ENCODE measurements around the gene EHMT1. TPM values are rescaled to one million over a fixed set of nuclear protein-coding genes. Genes with fewer than 3 reads are reported as not detected.

EHMT1 gene
- total and polyA plus RNA-seq, 9 of the 15 experiments (the other 6 are each of a cell fraction or from before 2014, with no cell fraction given), result 2.2 to 76.0 (median 36.4) TPM

- Histone ChIP-seq H3K9me1 (ENCODE audit: control insufficient read depth, insufficient read depth, low read length) (peaks cover 8% of the 10 kb centered on the region), H3K27me3 (ENCODE audit: control insufficient read depth in 2 of 2, insufficient read depth in 2 of 2, low read length in 2 of 2) (no peaks in the 10 kb centered on the region), H3K9ac (ENCODE audit: insufficient read depth in 1 of 2, low read depth in 2 of 2, low read length in 2 of 2) (peak overlapping the region in 1 of 2 experiments; percentile 28; a peak in 1 of 4 replicates), H3K9me3 (replicated peaks; ENCODE audit: control insufficient read depth, insufficient read depth, low read depth, low read length) (no peaks in the 10 kb centered on the region), H3K4me2 (ENCODE audit: insufficient read depth, low read length) (no peak overlapping the region), H3K79me2 (ENCODE audit: control insufficient read depth, insufficient read depth, low read length) (peaks cover 16% of the 10 kb centered on the region), H3K4me1 (replicated peaks in 1 of 2; ENCODE audit: control insufficient read depth in 2 of 2, insufficient read depth in 2 of 2, low read length in 2 of 2) (peaks cover 5 to 59% of the 10 kb centered on the region in 2 experiments), H2AFZ (ENCODE audit: low read depth, low read length) (no peak overlapping the region), H3K4me3 (no peak overlapping the region), H3K27ac (ENCODE audit: extremely low read depth, low read depth, low read length) (no peak overlapping the region; the same call in 2 of the 3 replicates), H4K20me1 (replicated peaks; ENCODE audit: control insufficient read depth, insufficient read depth, low read length) (peaks cover 4% of the 10 kb centered on the region; the same call in 1 of the 2 replicates), H3K36me3 (ENCODE audit: control insufficient read depth, insufficient read depth, low read length) (peaks cover 75% of the 10 kb centered on the region; the same call in 2 of the 3 replicates)
- BruUV-seq (replicated peaks), result no TSS peak
- ChIA-PET CTCF (ENCODE audit: low intra/inter-chr PET ratio) (interaction anchor here (0.8 to 1.2 kb wide), 2 partner anchors 29 to 190 kb away, joined by 3 read pairs; no protein-coding TSS in a partner anchor), POLR2A (interaction anchor here (0.6 to 1.2 kb wide), 2 partner anchors 8 to 94 kb away, joined by 3 to 4 read pairs; partner anchors contain the start of gene ZMYND19)
- intact Hi-C loops (cut with micrococcal nuclease) (loop anchor here (10.0 kb wide), 1 partner anchor 92 kb away; no protein-coding TSS in a partner anchor), in situ Hi-C loops (cut with MboI) (no loop called here)
- ATAC-seq (peak; percentile 12; the same call in 1 of the 3 replicates), DNase-seq (ENCODE audit: extremely low read depth in 1 of 4, low spot score in 3 of 4) (peak in 2 of 4 experiments; percentile 30 to 55), FAIRE-seq (peak; percentile 65)
- 82% methylated on average over 17 of the region's 20 CpGs for WGBS (ENCODE audit: insufficient coverage, low coverage, missing lambda C conversion rate)
- TF ChIP-seq CLOCK (CRISPR knock-in tag; IDR thresholded peaks at IDR 0.05; ENCODE audit: borderline replicate concordance) (no peak), ZSCAN29 (IDR thresholded peaks at IDR 0.05) (no peak), TFAP4 (CRISPR knock-in tag; IDR thresholded peaks at IDR 0.05; ENCODE audit: borderline replicate concordance) (peak; percentile 40; the same call in 1 of the 2 replicates), CTBP1 (IDR thresholded peaks at IDR 0.05; ENCODE audit: borderline replicate concordance) (no peak), SMC3 (conservative IDR thresholded peaks at IDR 0.05; ENCODE audit: insufficient read depth, low read depth, low read length) (peak; percentile 29; the same call in 1 of the 2 replicates), RBM39 (optimal IDR thresholded peaks at IDR 0.05; ENCODE audit: low read depth, low read length) (no peak), CBX3 (IDR thresholded peaks at IDR 0.05; ENCODE audit: borderline replicate concordance in 1 of 2, low read length in 2 of 2) (no peak), RBFOX2 (IDR thresholded peaks at IDR 0.05; ENCODE audit: low read depth, low read length) (peak; percentile 42; the same call in 1 of the 2 replicates), GABPB1 (CRISPR knock-in tag; IDR thresholded peaks at IDR 0.05) (no peak), RFX1 (IDR thresholded peaks at IDR 0.05) (no peak), POU5F1 (IDR thresholded peaks at IDR 0.05; ENCODE audit: borderline replicate concordance, low read depth, low read length, partially characterized antibody) (no peak), ZNF436 (CRISPR knock-in tag; IDR thresholded peaks at IDR 0.05) (no peak), TCF7L2 (IDR thresholded peaks at IDR 0.05; ENCODE audit: low read depth, low read length) (no peak), POLR2AphosphoS5 (IDR thresholded peaks at IDR 0.05; ENCODE audit: control insufficient read depth, insufficient read depth, low read depth, low read length) (peak; percentile 12; the same call in 1 of the 2 replicates), MYNN (IDR thresholded peaks at IDR 0.05) (peak; percentile 41; the same call in 1 of the 2 replicates), MYNN (CRISPR knock-in tag; IDR thresholded peaks at IDR 0.05) (no peak), ZNF41 (CRISPR knock-in tag; conservative IDR thresholded peaks at IDR 0.05) (no peak), ZNF217 (CRISPR knock-in tag; IDR thresholded peaks at IDR 0.05) (no peak), KLF10 (CRISPR knock-in tag; IDR thresholded peaks at IDR 0.05) (no peak), GABPB2 (CRISPR knock-in tag; conservative IDR thresholded peaks at IDR 0.05) (no peak)
These were observed 36.4 kb upstream of the EHMT1 start for GRCh38 chr9:137582286-137582860.
